Sigmoid colon (tissue), 7 donors: ENCODE data around the gene PLA2G6. TPM values are rescaled to one million over a fixed set of nuclear protein-coding genes. Genes with fewer than 3 reads are reported as not detected.

Experiments used
- DNase-seq: peaks from one replicate; pipeline ENCODE4 v3.0.0-alpha.2; 2019
- H3K27ac ChIP-seq, 4 donors: fragments of 200-600 bp; sonication (generic); one replicate each; pipeline ENCODE4 v1.5.1; 2016 to 2019; ENCODE audit warnings: mild to moderate bottlenecking in 1 of 4
- H3K27me3 ChIP-seq, 3 donors: fragments of 200-600 bp; sonication (generic); one replicate each; pipeline ENCODE4 v1.5.1; 2019; ENCODE audit warnings: mild to moderate bottlenecking in 1 of 3
- H3K36me3 ChIP-seq, 4 donors: fragments of 200-600 bp; sonication (generic); one replicate each; pipeline ENCODE4 v1.5.1; 2016 to 2019
- H3K4me1 ChIP-seq, 4 donors: fragments of 200-600 bp; sonication (generic); one replicate each; pipeline ENCODE4 v1.5.1; 2017 to 2019
- H3K4me3 ChIP-seq, 4 donors: fragments of 200-600 bp; sonication (generic); one replicate each; pipeline ENCODE4 v1.5.1; 2017 to 2019; ENCODE audit warnings: mild to moderate bottlenecking in 2 of 4, moderate library complexity in 1 of 4
- H3K9me3 ChIP-seq, 4 donors: fragments of 200-600 bp in 3 of 4; sonication (generic) in 3 of 4; one replicate each; pipeline versions ENCODE4 v1.5.1 to v1.6.1; 2013 to 2019
- CTCF ChIP-seq, 4 experiments: fragments of 450-650 bp in 3 of 4; fragments of 200-600 bp in 1 of 4; IDR thresholded peaks; one replicate each; pipeline ENCODE4 v1.5.1; 2016 to 2019; ENCODE audit warnings: antibody characterized with exemption in 4 of 4, mild to moderate bottlenecking in 3 of 4, moderate library complexity in 2 of 4
- EP300 ChIP-seq, 4 donors: sonication (generic); formaldehyde crosslinking; IDR thresholded peaks; one replicate each; pipeline ENCODE4 v1.6.1; 2017; ENCODE audit warnings: antibody characterized with exemption in 4 of 4
- POLR2A ChIP-seq, 2 donors: fragments of 450-650 bp; IDR thresholded peaks; one replicate each; pipeline ENCODE4 v1.6.1; 2016; ENCODE audit warnings: antibody characterized with exemption in 2 of 2, mild to moderate bottlenecking in 2 of 2, moderate library complexity in 2 of 2
- POLR2AphosphoS5 ChIP-seq, 4 donors: sonication (generic); formaldehyde crosslinking; IDR thresholded peaks; one replicate each; pipeline ENCODE4 v1.6.1; 2017; ENCODE audit warnings: antibody characterized with exemption in 4 of 4
- WGBS, 2 donors: extraction: QIAGEN DNeasy Blood & Tissue Kit; methylation state at CpG; one replicate each; pipeline ENCODE4 v1.1.7; 2013; 5-methylcytosine and 5-hydroxymethylcytosine counted together
- intact Hi-C: fragments of 100-400 bp; cut with DNase I; formaldehyde crosslinking; loops from one replicate; pipeline ENCODE4 v1.15.1; 2023
- polyA plus RNA-seq, 3 donors: library from polyadenylated mRNA; stranded (reverse); fragments of 200-250 nt; gene quantifications; one replicate each; pipeline ENCODE4 v1.2.3, GENCODE V29; 2013
- total RNA-seq, 4 donors: library from RNA; depleted of rRNA; stranded (reverse); fragments of >200 nt; gene quantifications; one replicate each; pipeline ENCODE4 v1.1.0, GENCODE V29; 2016
- donor health status: healthy with polysubstance abuse.
- donor health status: Bipolar disorder and iron deficiency.
- donor health status: healthy.

Gene PLA2G6
- total and polyA plus RNA-seq, 7 donors = 6.6 to 36.2 (median 19.4) TPM

GRCh38 chr22:38081941-38082828, 99.4 kb downstream of the PLA2G6 start:
- Histone ChIP-seq H3K27me3 (peaks cover 17 to 50% (median 43%) of the 10 kb centered on the region in 3 donors), H3K36me3 (no peaks in the 10 kb centered on the region), H3K27ac (no peak overlapping the region), H3K9me3 (no peaks in the 10 kb centered on the region), H3K4me3 (peak overlapping the region in 2 of 4 donors; percentile 30 to 41), H3K4me1 (peaks cover 0 to 25% (median 24%) of the 10 kb centered on the region in 4 donors)
- intact Hi-C loops = no loop called here
- TF ChIP-seq CTCF (IDR thresholded peaks at IDR 0.05) = no peak
- no peak for TF ChIP-seq EP300 (IDR thresholded peaks at IDR 0.05)
- TF ChIP-seq POLR2A (IDR thresholded peaks at IDR 0.05) = no peak
- TF ChIP-seq POLR2AphosphoS5 (IDR thresholded peaks at IDR 0.05) = no peak
- no peak for DNase-seq
- WGBS, 2 donors = 17% methylated on average over 52 of the region's 52 CpGs

DNA sequence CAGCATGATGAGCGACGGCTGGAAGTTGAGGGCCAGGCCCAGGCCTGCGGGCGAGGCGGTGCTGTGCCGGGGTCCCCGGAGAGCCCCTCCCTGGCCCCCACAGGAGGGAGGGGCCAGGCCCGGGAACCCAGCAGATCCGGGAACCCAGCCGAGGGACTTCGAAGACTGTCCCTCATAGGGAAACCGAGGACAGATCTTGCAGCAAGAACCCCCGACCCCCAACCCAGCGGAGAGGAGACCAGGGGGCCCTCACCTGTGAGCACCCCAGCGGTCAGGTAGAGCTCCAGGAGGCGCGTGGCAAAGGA, 100.0 kb downstream of the PLA2G6 start:
- H3K27me3 ChIP-seq = peaks cover 17 to 47% (median 43%) of the 10 kb centered on the region in 3 donors
- peak overlapping the region in 3 of 4 donors; percentile 30 to 41 (median 40) for H3K4me3 ChIP-seq
- WGBS, 2 donors = 5 to 8% methylated on average over 17 of the region's 17 CpGs
- no peaks in the 10 kb centered on the region for H3K9me3 ChIP-seq
- TF ChIP-seq POLR2A (IDR thresholded peaks at IDR 0.05) (no peak), CTCF (IDR thresholded peaks at IDR 0.05) (no peak), POLR2AphosphoS5 (IDR thresholded peaks at IDR 0.05) (no peak), EP300 (IDR thresholded peaks at IDR 0.05) (no peak)
- peak; percentile 60 for DNase-seq
- no peaks in the 10 kb centered on the region for H3K36me3 ChIP-seq
- H3K4me1 ChIP-seq = peaks cover 0 to 25% (median 24%) of the 10 kb centered on the region in 4 donors
- no peak overlapping the region for H3K27ac ChIP-seq
- intact Hi-C loops = no loop called here

GRCh38 chr22:38080850-38081635, 100.6 kb downstream of the PLA2G6 start:
- Histone ChIP-seq H3K27me3 (peaks cover 17 to 47% (median 43%) of the 10 kb centered on the region in 3 donors), H3K4me1 (peaks cover 0 to 25% (median 24%) of the 10 kb centered on the region in 4 donors), H3K9me3 (no peaks in the 10 kb centered on the region), H3K4me3 (peak overlapping the region in 3 of 4 donors; percentile 30 to 41 (median 40)), H3K27ac (no peak overlapping the region), H3K36me3 (no peaks in the 10 kb centered on the region)
- TF ChIP-seq POLR2AphosphoS5 (IDR thresholded peaks at IDR 0.05) (peak in 1 of 4 donors; percentile 16), POLR2A (IDR thresholded peaks at IDR 0.05) (no peak), CTCF (IDR thresholded peaks at IDR 0.05) (no peak), EP300 (IDR thresholded peaks at IDR 0.05) (no peak)
- intact Hi-C loops = no loop called here
- no peak for DNase-seq
- WGBS, 2 donors = 6 to 8% methylated on average over 110 of the region's 110 CpGs

- peak overlapping the region in 3 of 4 donors; percentile 30 to 41 (median 40) for H3K4me3 ChIP-seq
- DNase-seq = no peak
Measured at GRCh38 chr22:38080474-38080849, 101.2 kb downstream of the PLA2G6 start.

More at GRCh38 chr22:38080474-38080849, 101.2 kb downstream of the PLA2G6 start:
- 70 to 82% methylated on average over 11 of the region's 11 CpGs for WGBS, 2 donors
- intact Hi-C loops = no loop called here
- H3K36me3 ChIP-seq = peaks cover 0 to 3% (median 0%) of the 10 kb centered on the region in 4 donors
- no peak overlapping the region for H3K27ac ChIP-seq
- TF ChIP-seq EP300 (IDR thresholded peaks at IDR 0.05) (no peak), POLR2AphosphoS5 (IDR thresholded peaks at IDR 0.05) (no peak), POLR2A (IDR thresholded peaks at IDR 0.05) (no peak), CTCF (IDR thresholded peaks at IDR 0.05) (no peak)
- peaks cover 17 to 47% (median 43%) of the 10 kb centered on the region in 3 donors for H3K27me3 ChIP-seq
- peaks cover 0 to 25% (median 24%) of the 10 kb centered on the region in 4 donors for H3K4me1 ChIP-seq
- H3K9me3 ChIP-seq = no peaks in the 10 kb centered on the region
